Neural cell (in vitro differentiated cells): Measurements from ENCODE around the gene KIN. TPM values are rescaled to one million over a fixed set of nuclear protein-coding genes. Genes with fewer than 3 reads are reported as not detected.

Experiments
- polyA plus RNA-seq: library from polyadenylated mRNA; depleted of rRNA; stranded (reverse); fragments of >200 nt; gene quantifications from 2 replicates; pipeline ENCODE4 v1.2.3, GENCODE V29; 2014

The KIN gene
- polyA plus RNA-seq, 1 donor from 2014 or later = 24.4 TPM

Other genes with a start within 250 kb of the KIN start
- gene ITIH5, start 121.0 kb downstream of the KIN start, polyA plus RNA-seq = 0.28 TPM in 1 of 2 replicates, not detected in the other
- gene ITIH2, start 84.7 kb downstream of the KIN start, polyA plus RNA-seq = not detected in 2 replicates
- 461 and 497 TPM in 2 replicates for gene ATP5F1C, start 184 bp upstream of the KIN start, polyA plus RNA-seq
- 1.4 and 2.0 TPM in 2 replicates for gene TAF3, start 30.5 kb upstream of the KIN start, polyA plus RNA-seq